HepG2 (cell line): ENCODE measurements around the gene KRTAP19-6. TPM values are rescaled to one million over a fixed set of nuclear protein-coding genes. Genes with fewer than 3 reads are reported as not detected.

Experiments
- ATAC-seq: fragments of 200-7000 bp; cut with Tn5 transposase; 3 replicates; pipeline ENCODE4 v1.9.1; 2020; ENCODE audit warnings: mild to moderate bottlenecking, moderate library complexity
- BruUV-seq: library from RNA; stranded (reverse); fragments of 400-500 nt; replicated peaks from 2 replicates; lab custom pipeline; 2021; lab: Mats Ljungman, UMichigan
- CTCF ChIA-PET: fragments of 300-600 bp; formaldehyde crosslinking; extraction: SDS; loops from one replicate; lab custom pipeline; 2021; ENCODE audit warnings: low total read pairs, inconsistent platforms, low intra/inter-chr PET ratio; lab: Yijun Ruan, JAX
- POLR2A ChIA-PET: fragments of 350-600 bp; sonication (Branson Sonifier 250); formaldehyde crosslinking; loops from one replicate; lab custom pipeline; 2020; ENCODE audit warnings: antibody characterized with exemption, inconsistent platforms; lab: Yijun Ruan, JAX
- DNase-seq: peaks from one replicate; pipeline ENCODE4 v3.0.0-alpha.2; 2015; ENCODE audit warnings: low spot score
- FAIRE-seq: peaks from 3 replicates; lab custom pipeline; 2011; peaks lifted over from hg19 to GRCh38; lab: Jason Lieb, UNC
- H2AFZ ChIP-seq: one replicate; pipeline ENCODE4 v1.6.1; 2011; ENCODE audit warnings: low read length, inconsistent platforms
- H3K27ac ChIP-seq: fragments of 300-600 bp; 3 replicates; pipeline ENCODE4 v1.8.0; 2011; ENCODE audit warnings: mixed run types, mild to moderate bottlenecking, mixed read lengths, low read length, inconsistent platforms; ENCODE audit not compliant: insufficient read depth; ENCODE audit errors: extremely low read length
- H3K27me3 ChIP-seq, 2 experiments: fragments of 200-600 bp in 1 of 2; 2 replicates in 1 of 2; 3 replicates in 1 of 2; pipeline versions ENCODE4 v1.6.0 to v1.8.0; 2011; ENCODE audit warnings: low read length in 2 of 2, mild to moderate bottlenecking in 2 of 2, moderate library complexity in 2 of 2, inconsistent platforms in 1 of 2; ENCODE audit not compliant: insufficient read depth in 2 of 2, control insufficient read depth in 1 of 2
- H3K36me3 ChIP-seq, 2 experiments: fragments of 200-600 bp in 1 of 2; replicated peaks in 1 of 2; 2 replicates in 1 of 2; 3 replicates in 1 of 2; pipeline versions ENCODE4 v1.5.1 to v1.8.0; 2011; ENCODE audit warnings: low read length in 2 of 2, inconsistent platforms in 1 of 2; ENCODE audit not compliant: insufficient read depth in 2 of 2, control insufficient read depth in 1 of 2
- H3K4me1 ChIP-seq: 2 replicates; pipeline ENCODE4 v1.5.1; 2012; ENCODE audit warnings: low read length, inconsistent platforms; ENCODE audit not compliant: insufficient read depth
- H3K4me2 ChIP-seq: 2 replicates; pipeline ENCODE4 v1.6.0; 2011; ENCODE audit warnings: low read depth, low read length, inconsistent platforms
- H3K4me3 ChIP-seq, 3 experiments: fragments of 200-600 bp in 1 of 3; sonication (generic), shearing (Covaris generic) in 1 of 3; replicated peaks in 1 of 3; 2 replicates each; pipeline ENCODE4 v1.5.1; 2011 to 2016; ENCODE audit warnings: low read length in 3 of 3, inconsistent platforms in 2 of 3, low read depth in 2 of 3, mild to moderate bottlenecking in 2 of 3, control low read depth in 1 of 3, mixed read lengths in 1 of 3; ENCODE audit not compliant: insufficient read depth in 1 of 3
- H3K79me2 ChIP-seq: one replicate; pipeline ENCODE4 v1.6.1; 2011; ENCODE audit warnings: low read length, inconsistent platforms; ENCODE audit not compliant: insufficient read depth
- H3K9ac ChIP-seq: 2 replicates; pipeline ENCODE4 v1.6.0; 2011; ENCODE audit warnings: mild to moderate bottlenecking, low read depth, low read length, inconsistent platforms; ENCODE audit not compliant: insufficient read depth
- H3K9me3 ChIP-seq: 2 replicates; pipeline ENCODE4 v1.5.1; 2012; ENCODE audit warnings: mild to moderate bottlenecking, low read length
- H4K20me1 ChIP-seq: 2 replicates; pipeline ENCODE4 v1.6.0; 2011; ENCODE audit warnings: inconsistent platforms, mild to moderate bottlenecking, low read length, moderate library complexity; ENCODE audit not compliant: insufficient read depth
- FOXO1 ChIP-seq: sonication (generic); formaldehyde crosslinking; IDR thresholded peaks from 2 replicates; pipeline ENCODE4 v1.4.0; 2020; ENCODE audit warnings: missing genetic modification reagents
- MAX ChIP-seq: IDR thresholded peaks from 2 replicates; pipeline ENCODE4 v1.6.1; 2012; ENCODE audit warnings: inconsistent platforms
- MED13 ChIP-seq: sonication (generic); formaldehyde crosslinking; IDR thresholded peaks from 2 replicates; pipeline ENCODE4 v1.5.0; 2020; ENCODE audit warnings: missing genetic modification reagents
- MTA3 ChIP-seq: sonication (generic); formaldehyde crosslinking; IDR thresholded peaks from 2 replicates; pipeline ENCODE4 v1.4.0; 2020; ENCODE audit warnings: missing genetic modification reagents
- NR2F6 ChIP-seq, 2 experiments: IDR thresholded peaks; 2 replicates each; pipeline ENCODE4 v1.6.1; 2016; ENCODE audit warnings: antibody characterized with exemption in 1 of 2, mild to moderate bottlenecking in 1 of 2
- WIZ ChIP-seq: sonication (generic); formaldehyde crosslinking; IDR thresholded peaks from 2 replicates; pipeline ENCODE4 v1.5.1; 2020; ENCODE audit warnings: mild to moderate bottlenecking, missing genetic modification reagents
- ZFX ChIP-seq: sonication (generic); formaldehyde crosslinking; IDR thresholded peaks from 2 replicates; pipeline ENCODE4 v1.4.0; 2020; ENCODE audit warnings: mild to moderate bottlenecking, low read depth, missing genetic modification reagents, moderate library complexity
- ZNF44 ChIP-seq: sonication (generic); formaldehyde crosslinking; IDR thresholded peaks from 2 replicates; pipeline ENCODE4 v1.5.1; 2020; ENCODE audit warnings: mild to moderate bottlenecking, missing genetic modification reagents
- ZNF563 ChIP-seq: sonication (generic); formaldehyde crosslinking; IDR thresholded peaks from 2 replicates; pipeline ENCODE4 v1.8.0; 2022; ENCODE audit warnings: mild to moderate bottlenecking, moderate library complexity, missing genetic modification reagents
- ZNF615 ChIP-seq: sonication (generic); formaldehyde crosslinking; IDR thresholded peaks from 2 replicates; pipeline ENCODE4 v1.5.0; 2020; ENCODE audit warnings: mild to moderate bottlenecking, missing genetic modification reagents, borderline replicate concordance
- ZNF720 ChIP-seq: sonication (generic); formaldehyde crosslinking; IDR thresholded peaks from 2 replicates; pipeline ENCODE4 v1.4.0; 2020; ENCODE audit warnings: missing genetic modification reagents
- ZNF83 ChIP-seq: sonication (generic); formaldehyde crosslinking; IDR thresholded peaks from 2 replicates; pipeline ENCODE4 v1.4.0; 2020; ENCODE audit warnings: missing genetic modification reagents, mild to moderate bottlenecking, borderline replicate concordance
- ZNF883 ChIP-seq: sonication (generic); formaldehyde crosslinking; IDR thresholded peaks from 2 replicates; pipeline ENCODE4 v1.5.1; 2020; ENCODE audit warnings: mild to moderate bottlenecking, missing genetic modification reagents; ENCODE audit errors: not compliant biosample characterization
- in situ Hi-C: cut with HindIII; loops from 2 replicates; pipeline ENCODE4 v1.10.0; 2017; ENCODE audit warnings: low pct_unique_long_range_greater_than_20kb; ENCODE audit not compliant: extremely low pct_ligation_motif_present
- intact Hi-C: fragments of 100-400 bp; cut with micrococcal nuclease; formaldehyde crosslinking; loops from one replicate; pipeline ENCODE4 v1.10.0; 2022; ENCODE audit not compliant: unreplicated experiment
- polyA plus RNA-seq, 8 experiments: library from polyadenylated mRNA; depleted of rRNA in 3 of 8; stranded (reverse) in 7 of 8; unstranded in 1 of 8; fragments of >200 nt; fragmentation: Illumina TruSeq in 4 of 8; extraction: Trizol in 4 of 8; gene quantifications; 2 replicates each; pipeline versions ENCODE4 v1.2.1 to v1.2.3, GENCODE V29; 2011 to 2016; ENCODE audit warnings: low read depth in 4 of 8, missing spikeins in 1 of 8, mixed read lengths in 1 of 8; ENCODE audit not compliant: insufficient read depth in 1 of 8
- total RNA-seq, 5 experiments: library from RNA; depleted of rRNA; stranded (reverse); fragments of >200 nt; fragmentation: Illumina TruSeq; extraction: Trizol; gene quantifications; 2 replicates each; pipeline ENCODE4 v1.2.3, GENCODE V29; 2016; ENCODE audit warnings: low read depth in 1 of 5
- TF ChIP-seq, protein P1 (sequence below): sonication (generic); IDR thresholded peaks from 2 replicates; pipeline ENCODE4 v1.6.1; 2016; ENCODE audit warnings: low read depth, borderline replicate concordance
- TF ChIP-seq, protein P2 (sequence below): sonication (generic); formaldehyde crosslinking; IDR thresholded peaks from 2 replicates; pipeline ENCODE4 v1.4.0; 2020; ENCODE audit warnings: mild to moderate bottlenecking, missing genetic modification reagents
- TF ChIP-seq, protein P3 (sequence below): IDR thresholded peaks from 2 replicates; pipeline ENCODE4 v1.6.1; 2016; ENCODE audit warnings: missing compliant biosample characterization, missing genetic modification reagents, borderline replicate concordance
- TF ChIP-seq, protein P4 (sequence below): sonication (generic); formaldehyde crosslinking; IDR thresholded peaks from 2 replicates; pipeline ENCODE4 v1.4.0; 2020; ENCODE audit warnings: missing genetic modification reagents, borderline replicate concordance

Gene KRTAP19-6
- total and polyA plus RNA-seq, 2 of the 13 experiments (the other 11 are each of a cell fraction or from before 2014, with no cell fraction given) = not detected

GRCh38 chr21:30567617-30568016 is 26.0 kb upstream of the KRTAP19-6 start:
- Histone ChIP-seq H3K9ac (no peak overlapping the region), H3K27ac (no peak overlapping the region), H3K4me1 (no peaks in the 10 kb centered on the region), H3K9me3 (peaks cover 71% of the 10 kb centered on the region), H4K20me1 (no peaks in the 10 kb centered on the region), H3K4me3 (no peak overlapping the region), H2AFZ (no peak overlapping the region), H3K79me2 (no peaks in the 10 kb centered on the region), H3K4me2 (no peak overlapping the region), H3K36me3 (no peaks in the 10 kb centered on the region), H3K27me3 (no peaks in the 10 kb centered on the region)
- BruUV-seq = no TSS peak
- FAIRE-seq (no peak), DNase-seq (no peak), ATAC-seq (no peak)
- ChIA-PET CTCF (no interaction called here), POLR2A (no interaction called here)
- in situ Hi-C loops (no loop called here), intact Hi-C loops (no loop called here)
- no peak for TF ChIP-seq ZNF883 (CRISPR knock-in tag)
- no peak for TF ChIP-seq FOXO1
- no peak for TF ChIP-seq MAX
- no peak for TF ChIP-seq MED13
- TF ChIP-seq, protein P1, sequence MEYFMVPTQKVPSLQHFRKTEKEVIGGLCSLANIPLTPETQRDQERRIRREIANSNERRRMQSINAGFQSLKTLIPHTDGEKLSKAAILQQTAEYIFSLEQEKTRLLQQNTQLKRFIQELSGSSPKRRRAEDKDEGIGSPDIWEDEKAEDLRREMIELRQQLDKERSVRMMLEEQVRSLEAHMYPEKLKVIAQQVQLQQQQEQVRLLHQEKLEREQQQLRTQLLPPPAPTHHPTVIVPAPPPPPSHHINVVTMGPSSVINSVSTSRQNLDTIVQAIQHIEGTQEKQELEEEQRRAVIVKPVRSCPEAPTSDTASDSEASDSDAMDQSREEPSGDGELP = no peak
- TF ChIP-seq, protein P2, sequence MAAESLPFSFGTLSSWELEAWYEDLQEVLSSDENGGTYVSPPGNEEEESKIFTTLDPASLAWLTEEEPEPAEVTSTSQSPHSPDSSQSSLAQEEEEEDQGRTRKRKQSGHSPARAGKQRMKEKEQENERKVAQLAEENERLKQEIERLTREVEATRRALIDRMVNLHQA (CRISPR knock-in tag) = no peak
- TF ChIP-seq ZFX (CRISPR knock-in tag) = no peak
- no peak for TF ChIP-seq NR2F6 (IDR thresholded peaks at IDR 0.05)
- no peak for TF ChIP-seq NR2F6 (CRISPR knock-in tag; IDR thresholded peaks at IDR 0.05)
- TF ChIP-seq, protein P3, sequence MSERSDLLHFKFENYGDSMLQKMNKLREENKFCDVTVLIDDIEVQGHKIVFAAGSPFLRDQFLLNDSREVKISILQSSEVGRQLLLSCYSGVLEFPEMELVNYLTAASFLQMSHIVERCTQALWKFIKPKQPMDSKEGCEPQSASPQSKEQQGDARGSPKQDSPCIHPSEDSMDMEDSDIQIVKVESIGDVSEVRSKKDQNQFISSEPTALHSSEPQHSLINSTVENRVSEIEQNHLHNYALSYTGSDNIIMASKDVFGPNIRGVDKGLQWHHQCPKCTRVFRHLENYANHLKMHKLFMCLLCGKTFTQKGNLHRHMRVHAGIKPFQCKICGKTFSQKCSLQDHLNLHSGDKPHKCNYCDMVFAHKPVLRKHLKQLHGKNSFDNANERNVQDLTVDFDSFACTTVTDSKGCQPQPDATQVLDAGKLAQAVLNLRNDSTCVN (CRISPR knock-in tag) = no peak
- no peak for TF ChIP-seq ZNF83
- TF ChIP-seq MTA3 = no peak
- no peak for TF ChIP-seq ZNF615 (CRISPR knock-in tag)
- no peak for TF ChIP-seq WIZ (CRISPR knock-in tag)
- TF ChIP-seq ZNF720 = no peak
- no peak for TF ChIP-seq ZNF44
- no peak for TF ChIP-seq ZNF563
- TF ChIP-seq, protein P4, sequence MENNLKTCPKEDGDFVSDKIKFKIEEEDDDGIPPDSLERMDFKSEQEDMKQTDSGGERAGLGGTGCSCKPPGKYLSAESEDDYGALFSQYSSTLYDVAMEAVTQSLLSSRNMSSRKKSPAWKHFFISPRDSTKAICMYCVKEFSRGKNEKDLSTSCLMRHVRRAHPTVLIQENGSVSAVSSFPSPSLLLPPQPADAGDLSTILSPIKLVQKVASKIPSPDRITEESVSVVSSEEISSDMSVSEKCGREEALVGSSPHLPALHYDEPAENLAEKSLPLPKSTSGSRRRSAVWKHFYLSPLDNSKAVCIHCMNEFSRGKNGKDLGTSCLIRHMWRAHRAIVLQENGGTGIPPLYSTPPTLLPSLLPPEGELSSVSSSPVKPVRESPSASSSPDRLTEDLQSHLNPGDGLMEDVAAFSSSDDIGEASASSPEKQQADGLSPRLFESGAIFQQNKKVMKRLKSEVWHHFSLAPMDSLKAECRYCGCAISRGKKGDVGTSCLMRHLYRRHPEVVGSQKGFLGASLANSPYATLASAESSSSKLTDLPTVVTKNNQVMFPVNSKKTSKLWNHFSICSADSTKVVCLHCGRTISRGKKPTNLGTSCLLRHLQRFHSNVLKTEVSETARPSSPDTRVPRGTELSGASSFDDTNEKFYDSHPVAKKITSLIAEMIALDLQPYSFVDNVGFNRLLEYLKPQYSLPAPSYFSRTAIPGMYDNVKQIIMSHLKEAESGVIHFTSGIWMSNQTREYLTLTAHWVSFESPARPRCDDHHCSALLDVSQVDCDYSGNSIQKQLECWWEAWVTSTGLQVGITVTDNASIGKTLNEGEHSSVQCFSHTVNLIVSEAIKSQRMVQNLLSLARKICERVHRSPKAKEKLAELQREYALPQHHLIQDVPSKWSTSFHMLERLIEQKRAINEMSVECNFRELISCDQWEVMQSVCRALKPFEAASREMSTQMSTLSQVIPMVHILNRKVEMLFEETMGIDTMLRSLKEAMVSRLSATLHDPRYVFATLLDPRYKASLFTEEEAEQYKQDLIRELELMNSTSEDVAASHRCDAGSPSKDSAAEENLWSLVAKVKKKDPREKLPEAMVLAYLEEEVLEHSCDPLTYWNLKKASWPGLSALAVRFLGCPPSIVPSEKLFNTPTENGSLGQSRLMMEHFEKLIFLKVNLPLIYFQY (CRISPR knock-in tag) = no peak
